ENCODE results near the gene ANKRD53. TPM values are rescaled to one million over a fixed set of nuclear protein-coding genes. Genes with fewer than 3 reads are reported as not detected.

The ANKRD53 gene
- total and polyA plus RNA-seq, 2 experiments from 2014 or later, result 0.97 to 4.7 TPM

GRCh38 chr2:70932631-70933230, 45.7 kb upstream of the ANKRD53 start:
- H3K27ac ChIP-seq, result no peak overlapping the region
- no peaks in the 10 kb centered on the region for H3K9me2 ChIP-seq (replicated peaks; ENCODE audit: insufficient read depth)
- TF ChIP-seq EZH2 (IDR thresholded peaks at IDR 0.05; ENCODE audit: borderline replicate concordance) (no peak), EZH2phosphoT487 (IDR thresholded peaks at IDR 0.05; ENCODE audit: low read depth, severe bottlenecking, unreplicated experiment) (no peak), CTCF (IDR thresholded peaks at IDR 0.05; ENCODE audit: poor library complexity) (no peak)
- no peaks in the 10 kb centered on the region for H3K4me1 ChIP-seq (ENCODE audit: insufficient read depth)
- H3K4me2 ChIP-seq, result no peak overlapping the region
- DNase-seq (ENCODE audit: low spot score), result no peak
- no peaks in the 10 kb centered on the region for H3K27me3 ChIP-seq
- no peak overlapping the region for H2AFZ ChIP-seq
- no peaks in the 10 kb centered on the region for H3K9me3 ChIP-seq (ENCODE audit: low read depth)
- H4K20me1 ChIP-seq (ENCODE audit: insufficient read depth, poor library complexity, severe bottlenecking), result no peaks in the 10 kb centered on the region
- H3K79me2 ChIP-seq, result no peaks in the 10 kb centered on the region
- WGBS (ENCODE audit: low lambda C conversion rate, missing lambda C conversion rate), result 93% methylated on average over 15 of the region's 21 CpGs
- no peak overlapping the region for H3K4me3 ChIP-seq
- H3K36me3 ChIP-seq (replicated peaks; ENCODE audit: insufficient read depth, low read depth), result no peaks in the 10 kb centered on the region

GRCh38 chr2:70934981-70935380, 43.4 kb upstream of the ANKRD53 start:
- Histone ChIP-seq H3K4me2 (no peak overlapping the region), H3K9me2 (replicated peaks; ENCODE audit: insufficient read depth) (no peaks in the 10 kb centered on the region), H3K79me2 (no peaks in the 10 kb centered on the region), H3K27me3 (peaks cover 18% of the 10 kb centered on the region), H3K36me3 (replicated peaks; ENCODE audit: insufficient read depth, low read depth) (no peaks in the 10 kb centered on the region), H2AFZ (no peak overlapping the region), H3K27ac (no peak overlapping the region), H3K9me3 (ENCODE audit: low read depth) (no peaks in the 10 kb centered on the region), H4K20me1 (ENCODE audit: insufficient read depth, poor library complexity, severe bottlenecking) (no peaks in the 10 kb centered on the region), H3K4me1 (ENCODE audit: insufficient read depth) (no peaks in the 10 kb centered on the region), H3K4me3 (no peak overlapping the region)
- no peak for TF ChIP-seq CTCF (IDR thresholded peaks at IDR 0.05; ENCODE audit: poor library complexity)
- TF ChIP-seq EZH2 (IDR thresholded peaks at IDR 0.05; ENCODE audit: borderline replicate concordance), result no peak
- no peak for TF ChIP-seq EZH2phosphoT487 (IDR thresholded peaks at IDR 0.05; ENCODE audit: low read depth, severe bottlenecking, unreplicated experiment)
- DNase-seq (ENCODE audit: low spot score), result no peak
- 76% methylated on average over 1 of the region's 1 CpG for WGBS (ENCODE audit: low lambda C conversion rate, missing lambda C conversion rate)

- Histone ChIP-seq H3K9me2 (replicated peaks; ENCODE audit: insufficient read depth) (no peaks in the 10 kb centered on the region), H3K36me3 (replicated peaks; ENCODE audit: insufficient read depth, low read depth) (no peaks in the 10 kb centered on the region), H2AFZ (no peak within 1 kb of the TSS), H3K27ac (no peak within 1 kb of the TSS), H3K4me2 (no peak within 1 kb of the TSS), H3K4me1 (ENCODE audit: insufficient read depth) (no peaks in the 10 kb centered on the region), H3K79me2 (no peaks in the 10 kb centered on the region), H4K20me1 (ENCODE audit: insufficient read depth, poor library complexity, severe bottlenecking) (no peaks in the 10 kb centered on the region), H3K4me3 (no peak within 1 kb of the TSS), H3K27me3 (peaks cover 22% of the 10 kb centered on the region), H3K9me3 (ENCODE audit: low read depth) (no peaks in the 10 kb centered on the region)
- WGBS (ENCODE audit: low lambda C conversion rate, missing lambda C conversion rate), result 60% methylated on average over 14 of the region's 14 CpGs
- peak; percentile 44 for DNase-seq (ENCODE audit: low spot score)
- TF ChIP-seq CTCF (IDR thresholded peaks at IDR 0.05; ENCODE audit: poor library complexity) (no peak), EZH2phosphoT487 (IDR thresholded peaks at IDR 0.05; ENCODE audit: low read depth, severe bottlenecking, unreplicated experiment) (no peak), EZH2 (IDR thresholded peaks at IDR 0.05; ENCODE audit: borderline replicate concordance) (no peak)
Observed at GRCh38 chr2:70935468-70936164, 42.8 kb upstream of the ANKRD53 start, which contains the start of gene ATP6V1B1. ATP6V1B1 (plus strand) TSS chr2:70935900; CDS start chr2:70935955, 55 bp downstream.
